Transverse colon (tissue), 4 donors: Measurements from ENCODE around the gene CTBP2.

ENCODE experiments used
- CTCF ChIP-seq, 5 experiments: fragments of 200-600 bp in 3 of 5; fragments of 450-650 bp in 2 of 5; sonication (generic) in 3 of 5; IDR thresholded peaks; 1 replicate in 2 of 5; 2 replicates in 3 of 5; pipeline ENCODE4 v1.5.1; 2016 to 2017; ENCODE audit warnings: antibody characterized with exemption in 5 of 5, inconsistent platforms in 3 of 5, mild to moderate bottlenecking in 2 of 5, moderate library complexity in 1 of 5
- POLR2AphosphoS5 ChIP-seq, 3 donors: sonication (generic); formaldehyde crosslinking; IDR thresholded peaks; one replicate each; pipeline ENCODE4 v1.6.1; 2016; ENCODE audit warnings: antibody characterized with exemption in 3 of 3

- TF ChIP-seq CTCF (IDR thresholded peaks at IDR 0.05) (no peak), POLR2AphosphoS5 (IDR thresholded peaks at IDR 0.05) (no peak)
Observed at GRCh38 chr10:125105155-125105554, 55.2 kb downstream of the CTBP2 start.
